Keratinocyte (primary cell): Measurements from ENCODE around the gene EXT2. TPM values are rescaled to one million over a fixed set of nuclear protein-coding genes. Genes with fewer than 3 reads are reported as not detected.

Experiments
- DNase-seq: peaks from one replicate; pipeline ENCODE4 v3.0.0-alpha.2; 2011; ENCODE audit warnings: low read depth, missing footprints, low spot score
- FAIRE-seq: peaks from 2 replicates; lab custom pipeline; 2011; peaks lifted over from hg19 to GRCh38; lab: Jason Lieb, UNC
- H2AFZ ChIP-seq: 2 replicates; pipeline ENCODE4 v1.6.0; 2012; ENCODE audit warnings: low read length, control low read depth, inconsistent platforms; ENCODE audit not compliant: control insufficient read depth
- H3K27ac ChIP-seq: 2 replicates; pipeline ENCODE4 v1.5.1; 2011; ENCODE audit warnings: low read length; ENCODE audit not compliant: control insufficient read depth, insufficient read depth
- H3K27me3 ChIP-seq: 3 replicates; pipeline ENCODE4 v1.6.0; 2011; ENCODE audit warnings: low read length; ENCODE audit not compliant: control insufficient read depth, insufficient read depth; ENCODE audit errors: extremely low read depth
- H3K36me3 ChIP-seq, 2 experiments: 2 replicates in 1 of 2; 3 replicates in 1 of 2; pipeline ENCODE4 v1.5.1; 2011; ENCODE audit warnings: low read length in 2 of 2, mild to moderate bottlenecking in 1 of 2; ENCODE audit not compliant: control insufficient read depth in 2 of 2, insufficient read depth in 2 of 2; ENCODE audit errors: extremely low read depth in 1 of 2
- H3K4me1 ChIP-seq: 3 replicates; pipeline ENCODE4 v1.5.1; 2011; ENCODE audit warnings: low read length; ENCODE audit not compliant: control insufficient read depth, insufficient read depth; ENCODE audit errors: extremely low read depth
- H3K4me2 ChIP-seq: 3 replicates; pipeline ENCODE4 v1.6.0; 2011; ENCODE audit warnings: low read depth, low read length; ENCODE audit not compliant: control insufficient read depth, insufficient read depth; ENCODE audit errors: extremely low read depth
- H3K4me3 ChIP-seq, 3 experiments: fragments of 200-600 bp in 1 of 3; sonication (generic) in 1 of 3; 2 replicates in 2 of 3; 3 replicates in 1 of 3; pipeline ENCODE4 v1.5.1; 2011 to 2016; ENCODE audit warnings: low read length in 3 of 3, mild to moderate bottlenecking in 3 of 3, control low read depth in 2 of 3, inconsistent platforms in 1 of 3, low read depth in 1 of 3, mixed read lengths in 1 of 3, mixed run types in 1 of 3, moderate library complexity in 1 of 3; ENCODE audit not compliant: control insufficient read depth in 2 of 3, insufficient read depth in 2 of 3; ENCODE audit errors: extremely low read depth in 1 of 3
- H3K79me2 ChIP-seq: 2 replicates; pipeline ENCODE4 v1.6.0; 2012; ENCODE audit warnings: low read length; ENCODE audit not compliant: control insufficient read depth, insufficient read depth
- H3K9ac ChIP-seq: 3 replicates; pipeline ENCODE4 v1.6.0; 2011; ENCODE audit warnings: low read length; ENCODE audit not compliant: control insufficient read depth, insufficient read depth; ENCODE audit errors: extremely low read depth
- H3K9me1 ChIP-seq: 3 replicates; pipeline ENCODE4 v1.6.0; 2011; ENCODE audit warnings: low read length; ENCODE audit not compliant: control insufficient read depth, insufficient read depth; ENCODE audit errors: extremely low read depth
- H3K9me3 ChIP-seq: 2 replicates; pipeline ENCODE4 v1.5.1; 2012; ENCODE audit warnings: low read depth, low read length; ENCODE audit not compliant: control insufficient read depth
- H4K20me1 ChIP-seq: 3 replicates; pipeline ENCODE4 v1.6.0; 2011; ENCODE audit warnings: low read length; ENCODE audit not compliant: control insufficient read depth, insufficient read depth; ENCODE audit errors: extremely low read depth
- CTCF ChIP-seq, 3 experiments: IDR thresholded peaks in 1 of 3; conservative IDR thresholded peaks in 1 of 3; optimal IDR thresholded peaks in 1 of 3; 2 replicates in 2 of 3; 3 replicates in 1 of 3; pipeline versions ENCODE3 to v1.5.1; 2011; ENCODE audit warnings: low read length in 3 of 3, mild to moderate bottlenecking in 3 of 3, moderate library complexity in 2 of 3, control low read depth in 1 of 3, inconsistent platforms in 1 of 3; ENCODE audit not compliant: insufficient read depth in 2 of 3; ENCODE audit errors: extremely low read depth in 1 of 3
- EZH2 ChIP-seq: IDR thresholded peaks from one replicate; pipeline ENCODE4 v1.6.1; 2012; ENCODE audit warnings: inconsistent platforms, mild to moderate bottlenecking, low read length, moderate library complexity
- dilution Hi-C: fragments of 300-500 bp; cut with MboI; formaldehyde crosslinking; loops from one replicate; pipeline ENCODE4 v1.7.0; 2020; ENCODE audit warnings: low sequenced_read_pairs; ENCODE audit not compliant: extremely low pct_ligation_motif_present
- polyA plus RNA-seq, 5 experiments: library from polyadenylated mRNA; depleted of rRNA in 3 of 5; stranded (reverse) in 3 of 5; stranded (forward) in 1 of 5; unstranded in 1 of 5; fragments of >200 nt; gene quantifications; 1 replicate in 1 of 5; 2 replicates in 3 of 5; 3 replicates in 1 of 5; pipeline versions ENCODE4 v1.2.1 to v1.2.3, GENCODE V29; 2011 to 2012; ENCODE audit warnings: missing spikeins in 2 of 5, low read depth in 1 of 5, low replicate concordance in 1 of 5

EXT2 gene
- polyA plus RNA-seq, 1 donor (not counting 4 experiments of a cell fraction or from before 2014, with no cell fraction given) = 148 TPM

GRCh38 chr11:44082645-44083044 lies 12.8 kb upstream of the EXT2 start:
- FAIRE-seq = no peak

GRCh38 chr11:44083433-44083832 lies 12.0 kb upstream of the EXT2 start:
- no peaks in the 10 kb centered on the region for H3K36me3 ChIP-seq
- FAIRE-seq = no peak

More at GRCh38 chr11:44082645-44083044, 12.8 kb upstream of the EXT2 start:
- no peaks in the 10 kb centered on the region for H3K4me1 ChIP-seq
- H3K36me3 ChIP-seq = no peaks in the 10 kb centered on the region
- dilution Hi-C loops = no loop called here
- no peak overlapping the region for H3K9ac ChIP-seq
- no peaks in the 10 kb centered on the region for H3K79me2 ChIP-seq
- H2AFZ ChIP-seq = no peak overlapping the region
- H4K20me1 ChIP-seq = no peaks in the 10 kb centered on the region
- H3K9me3 ChIP-seq = no peaks in the 10 kb centered on the region
- H3K4me2 ChIP-seq = no peak overlapping the region
- DNase-seq = no peak
- no peak overlapping the region for H3K27ac ChIP-seq
- H3K27me3 ChIP-seq = no peaks in the 10 kb centered on the region
- no peaks in the 10 kb centered on the region for H3K9me1 ChIP-seq
- no peak overlapping the region for H3K4me3 ChIP-seq
- no peak for TF ChIP-seq EZH2
- no peak for TF ChIP-seq CTCF (optimal IDR thresholded peaks at IDR 0.05 in 1 of 3, IDR thresholded peaks at IDR 0.05 in 1 of 3, conservative IDR thresholded peaks at IDR 0.05 in 1 of 3; ENCODE audit: extremely low read depth in 1 of 3, insufficient read depth in 2 of 3, low read length in 3 of 3)

More at GRCh38 chr11:44083433-44083832, 12.0 kb upstream of the EXT2 start:
- no peak for DNase-seq
- H3K9me1 ChIP-seq = no peaks in the 10 kb centered on the region
- H3K9ac ChIP-seq = no peak overlapping the region
- TF ChIP-seq EZH2 (no peak), CTCF (optimal IDR thresholded peaks at IDR 0.05 in 1 of 3, IDR thresholded peaks at IDR 0.05 in 1 of 3, conservative IDR thresholded peaks at IDR 0.05 in 1 of 3; ENCODE audit: extremely low read depth in 1 of 3, insufficient read depth in 2 of 3, low read length in 3 of 3) (no peak)
- H3K4me2 ChIP-seq = no peak overlapping the region
- H3K27me3 ChIP-seq = no peaks in the 10 kb centered on the region
- no peaks in the 10 kb centered on the region for H4K20me1 ChIP-seq
- H3K4me1 ChIP-seq = no peaks in the 10 kb centered on the region
- no peak overlapping the region for H2AFZ ChIP-seq
- dilution Hi-C loops = no loop called here
- H3K9me3 ChIP-seq = no peaks in the 10 kb centered on the region
- no peak overlapping the region for H3K4me3 ChIP-seq
- H3K79me2 ChIP-seq = no peaks in the 10 kb centered on the region
- H3K27ac ChIP-seq = no peak overlapping the region
